GM19395 (cell line): ENCODE measurements around the gene IRF1.
"Not testable (repeated sequence)": the region's sequence is repeated elsewhere in the genome, so short reads cannot be mapped to it uniquely, and the experiment has no call there.

Experiments used
- ATAC-seq: cut with Tn5 transposase; IDR thresholded peaks from one replicate; pipeline ENCODE4 v1.9.1; 2021; ENCODE audit warnings: mild to moderate bottlenecking, moderate library complexity; ENCODE audit not compliant: unreplicated experiment

Gene IRF1

DNA sequence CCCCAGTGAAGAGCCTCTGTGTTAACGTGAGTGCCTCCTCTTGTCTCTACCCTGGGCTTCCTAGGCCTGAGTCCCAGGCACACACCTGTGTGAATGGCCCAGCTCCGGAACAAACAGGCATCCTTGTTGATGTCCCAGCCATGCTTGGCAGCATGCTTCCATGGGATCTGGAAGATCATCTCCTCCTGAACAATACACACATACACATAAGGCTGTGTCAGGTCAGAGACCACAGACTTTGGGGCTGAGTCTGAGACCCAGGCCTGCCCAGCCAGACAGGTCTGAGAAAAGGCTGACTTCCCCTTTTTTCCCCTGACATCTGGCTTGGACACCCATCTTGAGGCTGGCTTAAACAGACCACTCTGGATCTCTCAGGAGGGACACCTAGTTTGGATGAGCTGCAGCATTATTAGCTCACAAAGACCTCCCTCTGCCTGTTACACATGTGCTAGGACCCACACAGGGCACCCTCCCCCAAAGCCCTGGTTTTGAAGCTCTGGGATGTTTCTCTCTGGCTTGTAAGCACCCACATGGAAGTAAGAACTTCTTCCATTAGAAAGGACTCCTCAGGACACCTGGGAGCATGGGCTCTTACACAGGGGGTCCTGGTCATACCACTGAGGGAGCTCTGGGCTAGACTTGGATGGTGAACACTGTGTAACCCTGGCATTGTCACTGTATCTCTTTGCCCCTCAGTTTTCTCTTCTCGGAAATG, 2.6 kb downstream of the IRF1 start:
- no peak for ATAC-seq

- no peak for ATAC-seq
Measured at GRCh38 chr5:132487095-132487428, 3.5 kb downstream of the IRF1 start.

GRCh38 chr5:132486318-132487094, 4.1 kb downstream of the IRF1 start:
- no peak for ATAC-seq

GRCh38 chr5:132485641-132486317, 4.8 kb downstream of the IRF1 start:
- no peak for ATAC-seq

GRCh38 chr5:132484876-132485640, 5.5 kb downstream of the IRF1 start:
- not testable (repeated sequence) for ATAC-seq

- no peak for ATAC-seq
Measured at GRCh38 chr5:132484391-132484725, 6.2 kb downstream of the IRF1 start.

DNA sequence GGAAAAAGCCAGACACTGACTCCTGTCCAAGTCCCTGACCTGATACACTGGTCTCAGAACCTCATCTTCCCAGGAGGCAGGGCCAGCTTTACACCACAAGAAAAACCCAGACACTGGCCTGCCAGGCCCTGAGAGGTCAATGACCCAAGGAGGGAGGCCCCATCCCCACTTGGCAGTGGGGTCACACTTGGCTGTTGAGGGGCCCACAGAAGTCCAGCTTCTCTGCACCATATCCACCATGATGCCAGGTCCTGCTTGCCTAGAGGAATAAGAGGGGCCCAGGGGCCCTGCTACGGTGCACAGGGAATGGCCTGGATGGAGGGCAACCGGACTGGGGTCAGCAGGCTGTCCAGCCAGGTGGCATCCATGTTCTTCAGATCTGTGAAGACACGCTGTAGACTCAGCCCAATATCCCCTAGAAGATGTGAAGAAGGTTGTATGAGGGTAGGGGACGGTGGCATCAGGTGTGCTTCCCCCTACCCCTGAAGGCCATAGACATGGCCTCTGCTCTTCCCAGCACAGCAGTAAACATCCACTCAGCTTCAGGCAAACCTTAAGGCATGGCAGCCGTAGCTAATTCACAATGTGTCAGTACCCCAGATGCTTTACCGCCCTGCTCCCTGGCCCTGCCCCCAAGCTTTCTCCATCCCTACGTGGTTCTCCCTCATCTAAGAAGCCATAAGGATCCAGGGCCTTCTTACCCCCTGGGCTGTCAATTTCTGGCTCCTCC, 6.7 kb downstream of the IRF1 start:
- no peak for ATAC-seq

DNA sequence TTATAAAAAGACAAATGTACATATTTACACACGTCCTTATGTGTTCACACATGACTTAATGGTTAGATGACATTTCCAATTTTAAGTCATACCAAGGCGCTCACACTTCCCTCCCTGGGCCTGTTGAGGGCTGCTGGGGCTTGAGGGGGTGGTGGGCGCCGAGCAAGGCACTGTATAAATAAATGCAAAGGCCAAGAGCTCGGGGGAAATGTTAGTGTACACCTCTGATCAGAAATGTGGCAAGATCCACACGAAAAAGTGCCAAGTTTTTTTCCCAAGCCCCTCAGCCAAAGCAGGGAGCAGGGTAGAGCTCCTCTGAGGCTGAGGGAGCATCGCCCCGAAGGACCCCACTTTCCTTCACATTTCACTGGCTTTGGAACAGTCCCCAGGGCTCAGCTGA, 7.5 kb downstream of the IRF1 start:
- no peak for ATAC-seq

DNA sequence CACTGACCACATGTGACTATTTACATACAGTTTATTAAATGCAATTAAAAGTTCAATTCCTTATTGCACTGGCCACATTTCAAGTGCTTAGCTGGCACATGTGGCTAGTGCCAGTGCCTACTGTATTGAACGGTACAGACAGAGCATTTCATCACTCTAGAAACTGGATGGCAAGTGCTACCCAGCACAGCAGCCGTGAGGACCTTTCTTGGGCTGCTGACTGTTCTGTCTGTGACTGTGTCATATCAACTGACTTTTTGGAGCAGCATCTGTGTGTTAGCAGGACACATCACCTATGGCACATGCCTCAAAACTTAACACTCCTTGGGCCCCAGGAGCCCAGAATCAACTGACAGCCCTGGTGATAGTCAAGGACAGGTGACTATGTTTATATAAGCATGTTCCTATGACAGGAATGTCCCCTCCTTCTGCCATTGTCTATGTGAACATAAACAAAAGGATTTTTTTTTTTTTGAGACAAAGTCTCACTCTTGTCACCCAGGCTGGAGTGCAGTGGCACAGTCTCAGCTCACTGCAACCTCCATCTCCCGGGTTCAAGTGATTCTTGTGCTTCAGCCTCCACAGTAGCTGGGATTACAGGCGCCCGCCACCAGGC, 8.9 kb downstream of the IRF1 start:
- ATAC-seq, result no peak

GRCh38 chr5:132480893-132481595, 9.5 kb downstream of the IRF1 start:
- no peak for ATAC-seq

DNA sequence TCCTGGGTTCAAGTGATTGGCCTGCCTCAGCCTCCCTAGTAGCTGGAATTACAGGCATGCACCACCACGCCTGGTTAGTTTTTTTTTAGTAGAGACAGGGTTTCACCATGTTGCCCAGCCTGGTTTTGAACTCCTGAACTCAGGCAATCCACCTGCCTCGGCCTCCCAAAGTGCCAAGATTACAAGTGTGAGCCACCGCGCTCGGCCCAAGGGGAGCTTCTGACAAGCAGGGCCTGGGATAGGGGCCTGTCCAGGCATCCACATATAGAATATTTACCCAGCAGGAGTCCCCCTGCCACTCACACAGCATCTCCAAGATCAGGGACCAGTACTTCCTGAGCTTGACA, 10.1 kb downstream of the IRF1 start:
- ATAC-seq, result no peak

DNA sequence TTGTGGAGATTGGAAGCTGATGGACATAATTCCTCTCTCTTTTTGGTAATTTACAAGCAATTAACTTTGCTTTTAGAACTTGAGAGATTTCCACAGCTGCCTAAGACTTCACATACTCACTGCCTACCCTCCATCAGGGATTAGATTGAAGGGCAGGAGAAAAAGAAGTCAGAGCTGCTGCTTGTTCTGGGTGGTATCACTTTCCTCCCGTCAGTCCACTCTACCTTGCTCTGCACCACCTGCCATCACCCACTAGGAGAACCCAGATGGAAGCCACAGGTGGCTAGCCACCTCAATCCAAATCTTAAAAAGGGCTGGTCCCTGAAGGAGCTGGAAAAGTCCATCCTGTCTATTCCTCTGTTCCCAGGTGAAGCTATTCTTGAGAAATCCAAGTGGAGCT, 10.5 kb downstream of the IRF1 start:
- no peak for ATAC-seq

GRCh38 chr5:132479111-132479951, 11.2 kb downstream of the IRF1 start:
- peak; percentile 65 for ATAC-seq

DNA sequence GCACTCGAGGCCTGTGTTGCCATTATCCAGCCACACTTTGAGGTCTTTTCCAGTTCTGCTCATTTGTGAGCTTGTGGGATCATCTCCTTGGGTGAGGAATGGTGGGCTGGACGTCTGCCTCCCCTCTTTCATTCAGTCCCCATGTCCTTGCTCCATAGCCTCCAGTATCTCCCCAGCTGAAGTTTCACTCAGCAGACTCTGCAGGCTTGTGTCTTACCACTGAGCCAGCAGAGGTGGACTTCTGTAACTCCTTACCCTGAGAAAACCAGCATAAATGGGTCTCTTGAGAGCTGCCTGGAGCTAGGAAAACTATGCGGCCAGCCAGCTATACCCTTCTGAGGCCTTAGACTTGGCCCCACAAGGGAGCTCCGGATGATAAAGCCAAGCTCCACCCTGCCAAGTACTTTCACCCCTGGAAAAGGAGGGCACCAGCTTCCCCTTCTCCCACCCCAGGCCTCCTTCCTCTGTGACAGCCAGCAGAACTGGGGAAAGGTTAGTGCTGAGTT, 12.2 kb downstream of the IRF1 start:
- no peak for ATAC-seq

DNA sequence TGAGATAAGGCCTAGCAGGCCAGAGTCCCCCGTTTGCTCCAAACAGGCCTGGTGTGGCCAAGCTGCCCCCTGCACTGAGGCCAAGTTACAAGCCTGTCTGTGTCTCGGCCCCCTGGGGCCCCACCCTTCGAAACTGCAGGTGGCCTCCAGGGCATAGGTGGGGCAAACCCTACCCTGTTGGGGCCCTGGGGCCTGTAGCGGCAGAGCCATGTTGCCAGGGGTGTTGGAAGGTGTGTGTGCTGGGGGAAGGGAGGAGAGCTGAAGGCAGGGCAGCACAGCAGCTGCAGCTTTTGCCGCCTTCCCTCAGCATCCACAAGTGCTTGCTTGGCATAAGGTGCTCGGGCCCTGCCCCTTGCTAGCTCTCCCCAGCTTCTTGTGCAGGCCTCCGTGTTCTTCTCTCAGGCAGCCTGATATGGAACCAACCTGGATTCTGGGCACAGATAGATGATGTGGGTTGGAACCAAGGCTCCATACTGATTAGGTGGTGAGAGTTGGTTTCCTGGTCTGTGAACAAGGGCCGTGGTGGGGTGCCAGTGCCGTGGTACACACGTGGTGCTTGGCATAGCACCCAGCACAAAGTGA, 12.7 kb downstream of the IRF1 start:
- no peak for ATAC-seq

DNA sequence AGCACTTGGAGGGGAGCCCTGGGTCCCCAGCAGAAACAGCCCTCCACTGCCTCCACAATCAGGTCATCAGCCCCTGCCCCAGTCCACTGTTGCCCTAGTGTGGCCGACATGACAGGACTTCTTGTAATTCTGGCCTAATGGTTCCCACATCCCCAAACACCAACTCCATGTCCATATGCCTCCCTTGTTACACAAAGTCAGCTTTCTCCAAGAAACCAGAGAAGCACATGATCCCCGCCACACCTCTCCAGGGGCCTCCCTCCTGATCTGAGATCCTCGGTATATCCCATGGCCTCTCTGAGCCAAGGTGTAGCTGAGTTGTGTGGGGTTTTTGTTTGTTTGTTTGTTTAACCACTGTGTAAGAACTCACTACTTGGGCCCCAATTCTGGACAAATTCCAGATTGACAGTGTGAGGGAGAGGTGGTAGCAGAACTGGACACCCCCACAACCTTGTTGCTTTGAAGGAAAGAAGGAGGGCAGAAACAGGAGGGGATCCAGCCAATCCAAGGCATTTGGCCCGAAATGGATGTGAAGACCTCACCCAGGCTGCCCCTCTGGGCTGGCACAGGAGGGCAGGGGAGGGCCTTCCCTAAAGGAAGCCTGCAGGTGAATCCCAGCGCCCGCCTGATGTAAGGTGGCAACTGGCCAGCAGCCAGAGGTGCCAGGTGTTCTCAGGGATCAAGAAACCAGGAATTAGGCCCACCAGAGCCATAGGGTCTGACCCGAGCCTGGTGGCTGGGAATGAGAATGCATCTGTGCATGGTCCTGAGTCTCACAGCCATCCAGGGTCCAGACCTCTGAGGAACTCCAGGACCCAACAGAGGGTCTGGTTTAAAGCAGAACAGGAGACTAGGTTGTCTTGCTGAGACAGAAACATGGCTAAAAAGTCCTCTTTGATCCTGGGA, 13.4 kb downstream of the IRF1 start:
- ATAC-seq, result no peak
